Activated CD4-positive, alpha-beta memory T cell treated with anti-CD3 and anti-CD28 coated beads for 36 hours (primary cell): ENCODE data around the gene NBPF15. TPM values are rescaled to one million over a fixed set of nuclear protein-coding genes. Genes with fewer than 3 reads are reported as not detected.
"Not testable (repeated sequence)": the region's sequence is repeated elsewhere in the genome, so short reads cannot be mapped to it uniquely, and the experiment has no call there.

Experiments used
- CTCF ChIA-PET: fragments of 350-600 bp; sonication (Branson Sonifier 250); formaldehyde crosslinking; loops from one replicate; lab custom pipeline; 2021; ENCODE audit warnings: antibody characterized with exemption, inconsistent platforms; lab: Charles Lee
- POLR2A ChIA-PET: fragments of 350-600 bp; sonication (Branson Sonifier 250); formaldehyde crosslinking; loops from one replicate; lab custom pipeline; 2021; ENCODE audit warnings: antibody characterized with exemption; lab: Charles Lee
- DNase-seq: peaks from one replicate; pipeline ENCODE4 v3.0.0-alpha.2; 2020
- H3K27ac Mint-ChIP-seq: one replicate; pipeline ENCODE4 v1.8.0; 2021; ENCODE audit warnings: mixed read lengths
- H3K27me3 Mint-ChIP-seq: one replicate; pipeline ENCODE4 v1.8.0; 2021; ENCODE audit warnings: mixed read lengths
- H3K36me3 Mint-ChIP-seq: one replicate; pipeline ENCODE4 v1.8.0; 2021; ENCODE audit warnings: mixed read lengths
- H3K4me1 Mint-ChIP-seq: one replicate; pipeline ENCODE4 v1.8.0; 2021; ENCODE audit warnings: low read depth, mixed read lengths
- H3K4me3 Mint-ChIP-seq: one replicate; pipeline ENCODE4 v1.8.0; 2021; ENCODE audit warnings: mild to moderate bottlenecking, mixed read lengths
- H3K9me3 Mint-ChIP-seq: one replicate; pipeline ENCODE4 v1.8.0; 2021; ENCODE audit warnings: mixed read lengths
- intact Hi-C: fragments of 100-400 bp; cut with micrococcal nuclease; formaldehyde crosslinking; loops from one replicate; pipeline ENCODE4 v1.15.1; 2023
- total RNA-seq, 2 experiments: library from RNA; stranded (reverse); gene quantifications; one replicate each; pipeline ENCODE4 v1.2.3, GENCODE V29; 2021

The NBPF15 gene
- total RNA-seq, 2 experiments from 2014 or later: 56.3 to 58.2 TPM

GRCh38 chr1:144418891-144419694, 42.4 kb downstream of the NBPF15 start:
- H3K27ac Mint-ChIP-seq: peak overlapping the region; percentile 89
- CTCF ChIA-PET: not testable (repeated sequence)

GRCh38 chr1:144413404-144414118, 47.9 kb downstream of the NBPF15 start:
- H3K27me3 Mint-ChIP-seq, H3K9me3 Mint-ChIP-seq, CTCF ChIA-PET, intact Hi-C loops, POLR2A ChIA-PET, H3K4me1 Mint-ChIP-seq, H3K36me3 Mint-ChIP-seq: not testable (repeated sequence)
- Mint-ChIP-seq H3K27ac (peak overlapping the region; percentile 95), H3K4me3 (peak overlapping the region; percentile 96)
- DNase-seq: peak; percentile 14

More at GRCh38 chr1:144418891-144419694, 42.4 kb downstream of the NBPF15 start:
- peak; percentile 80 for DNase-seq
- H3K9me3 Mint-ChIP-seq, H3K4me1 Mint-ChIP-seq, H3K36me3 Mint-ChIP-seq, POLR2A ChIA-PET, intact Hi-C loops, H3K27me3 Mint-ChIP-seq: not testable (repeated sequence)
- H3K4me3 Mint-ChIP-seq: peak overlapping the region; percentile 85

GRCh38 chr1:144412491-144413403, 48.7 kb downstream of the NBPF15 start:
- Mint-ChIP-seq H3K27ac (peak overlapping the region; percentile 95), H3K4me3 (peak overlapping the region; percentile 96)
- H3K4me1 Mint-ChIP-seq, H3K27me3 Mint-ChIP-seq, CTCF ChIA-PET, H3K36me3 Mint-ChIP-seq, intact Hi-C loops, H3K9me3 Mint-ChIP-seq: not testable (repeated sequence)
- POLR2A ChIA-PET: interaction anchor here (0.9 to 1.6 kb wide), 5 partner anchors 111 to 868 kb away, joined by 6 to 35 read pairs (median 11); no protein-coding TSS in a partner anchor
- DNase-seq: peak; percentile 94

DNA sequence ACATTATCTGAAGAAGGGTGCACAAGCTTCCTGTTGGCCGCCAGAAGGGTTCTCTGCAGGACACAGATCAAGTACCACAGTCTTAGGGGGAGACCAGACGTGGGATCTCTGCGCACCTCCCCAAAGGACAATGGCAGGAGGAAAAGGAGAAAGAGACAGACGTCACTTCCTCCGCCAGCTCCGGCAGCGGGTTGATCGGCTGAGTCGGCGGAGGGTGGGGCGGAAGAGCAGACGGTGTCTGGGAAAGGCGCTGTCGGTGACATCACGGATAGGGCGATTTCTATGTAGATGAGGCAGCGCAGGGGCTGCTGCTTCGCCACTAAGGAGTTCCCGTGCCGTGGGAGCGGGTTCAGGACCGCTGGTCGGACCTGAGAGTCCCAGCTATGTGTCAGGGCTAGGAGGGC, 49.4 kb downstream of the NBPF15 start:
- H3K27ac Mint-ChIP-seq: peak overlapping the region; percentile 95
- H3K4me1 Mint-ChIP-seq, H3K36me3 Mint-ChIP-seq, H3K9me3 Mint-ChIP-seq, CTCF ChIA-PET, H3K27me3 Mint-ChIP-seq, intact Hi-C loops: not testable (repeated sequence)
- POLR2A ChIA-PET: interaction anchor here (0.9 to 1.6 kb wide), 5 partner anchors 112 to 869 kb away, joined by 6 to 35 read pairs (median 11); no protein-coding TSS in a partner anchor
- DNase-seq: peak; percentile 90
- H3K4me3 Mint-ChIP-seq: peak overlapping the region; percentile 96

DNA sequence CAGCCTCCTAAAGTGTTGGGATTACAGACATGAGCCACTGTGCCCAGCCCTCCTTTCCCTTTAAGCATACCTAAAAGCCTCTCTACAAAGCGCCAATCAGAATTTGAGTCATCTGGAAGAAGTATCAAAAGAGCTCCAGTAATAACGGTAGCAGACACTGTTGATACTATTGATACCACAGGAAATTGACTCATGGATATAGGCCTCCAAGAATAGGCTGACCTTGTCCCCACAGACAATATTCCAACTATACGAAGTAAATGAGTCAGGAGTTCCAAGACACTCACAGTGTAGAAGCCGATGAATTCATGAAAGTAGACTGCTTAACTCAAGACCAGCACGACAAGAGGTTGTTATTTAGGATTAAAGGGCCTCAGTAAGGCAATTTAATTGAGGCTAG, 58.7 kb downstream of the NBPF15 start:
- DNase-seq, H3K27me3 Mint-ChIP-seq, H3K27ac Mint-ChIP-seq, H3K36me3 Mint-ChIP-seq, CTCF ChIA-PET, H3K4me3 Mint-ChIP-seq, H3K4me1 Mint-ChIP-seq, POLR2A ChIA-PET, intact Hi-C loops, H3K9me3 Mint-ChIP-seq: not testable (repeated sequence)

GRCh38 chr1:144371651-144372050, 89.8 kb downstream of the NBPF15 start:
- POLR2A ChIA-PET, H3K9me3 Mint-ChIP-seq, CTCF ChIA-PET, H3K36me3 Mint-ChIP-seq, H3K4me3 Mint-ChIP-seq, H3K27ac Mint-ChIP-seq, H3K4me1 Mint-ChIP-seq, DNase-seq, intact Hi-C loops, H3K27me3 Mint-ChIP-seq: not testable (repeated sequence)

Other genes starting within 250 kb of the NBPF15 start
- gene PPIAL4E, start 88.0 kb downstream of the NBPF15 start, total RNA-seq: not detected
- gene PPIAL4F, start 131.2 kb upstream of the NBPF15 start, total RNA-seq: not detected